GF-D8 (cell line): Measurements from ENCODE around the gene CHRNA4.

ENCODE experiments used
- DNase-seq: peaks from one replicate; lab custom pipeline; 2025; lab: John Stamatoyannopoulos, UW

Gene CHRNA4

GRCh38 chr20:63363013-63363957 lies 2.1 kb upstream of the CHRNA4 start:
- DNase-seq: no peak

- DNase-seq: no peak
Observed at GRCh38 chr20:63362436-63363009, 1.4 kb upstream of the CHRNA4 start.

GRCh38 chr20:63361519-63362435 lies 628 bp upstream of the CHRNA4 start:
- DNase-seq: no peak

GRCh38 chr20:63359937-63360849 lies 956 bp downstream of the CHRNA4 start:
- no peak for DNase-seq

GRCh38 chr20:63359164-63359934 lies 1.8 kb downstream of the CHRNA4 start:
- no peak for DNase-seq

GRCh38 chr20:63357921-63358905 lies 2.9 kb downstream of the CHRNA4 start:
- no peak for DNase-seq

GRCh38 chr20:63356931-63357879 lies 3.9 kb downstream of the CHRNA4 start:
- no peak for DNase-seq

- no peak for DNase-seq
Observed at GRCh38 chr20:63356511-63356910, 4.6 kb downstream of the CHRNA4 start.

GRCh38 chr20:63355781-63356295 lies 5.3 kb downstream of the CHRNA4 start:
- DNase-seq: no peak

- DNase-seq: no peak
Observed at GRCh38 chr20:63354636-63355350, 6.4 kb downstream of the CHRNA4 start.

- DNase-seq: no peak
Observed at GRCh38 chr20:63352811-63353221, 8.3 kb downstream of the CHRNA4 start.

GRCh38 chr20:63351811-63352591 lies 9.1 kb downstream of the CHRNA4 start:
- no peak for DNase-seq

- DNase-seq: no peak
Observed at GRCh38 chr20:63351326-63351700, 9.8 kb downstream of the CHRNA4 start.

- no peak for DNase-seq
Observed at GRCh38 chr20:63350597-63351325, 10.4 kb downstream of the CHRNA4 start.

- DNase-seq: no peak
Observed at GRCh38 chr20:63350196-63350595, 11.0 kb downstream of the CHRNA4 start.

- DNase-seq: no peak
Observed at GRCh38 chr20:63349516-63349895, 11.6 kb downstream of the CHRNA4 start.
